Caco-2 (cell line): ENCODE data around the gene BRD7. TPM values are rescaled to one million over a fixed set of nuclear protein-coding genes. Genes with fewer than 3 reads are reported as not detected.
A peak's percentile ranks its signal among the peaks of the same experiment; 100 is the strongest.

Source experiments
- BruUV-seq: library from RNA; stranded (reverse); fragments of 400-500 nt; replicated peaks from 2 replicates; lab custom pipeline; 2021; lab: Mats Ljungman, UMichigan
- CTCF ChIA-PET: fragments of 300-600 bp; sonication (Branson Sonifier 250); formaldehyde crosslinking; loops from one replicate; lab custom pipeline; 2022; ENCODE audit warnings: antibody characterized with exemption; lab: Charles Lee
- POLR2A ChIA-PET: fragments of 300-600 bp; sonication (Branson Sonifier 250); formaldehyde crosslinking; loops from one replicate; lab custom pipeline; 2022; ENCODE audit warnings: antibody characterized with exemption; lab: Charles Lee
- DNase-seq, 2 experiments: peaks; one replicate each; pipeline versions ENCODE4 v3.0.0 to v3.0.0-alpha.2; 2020 to 2022
- H3K27me3 ChIP-seq: replicated peaks from 2 replicates; pipeline ENCODE4 v1.6.0; 2011; ENCODE audit warnings: low read length; ENCODE audit not compliant: control insufficient read depth, insufficient read depth
- H3K36me3 ChIP-seq: 2 replicates; pipeline ENCODE4 v1.5.1; 2011; ENCODE audit warnings: low read length; ENCODE audit not compliant: control insufficient read depth, insufficient read depth
- H3K4me1 ChIP-seq: fragments of 250-450 bp; sonication (Bioruptor Pico); 2 replicates; pipeline ENCODE4 v1.5.1; 2020; ENCODE audit warnings: mild to moderate bottlenecking
- H3K4me3 ChIP-seq: 2 replicates; pipeline ENCODE4 v1.5.1; 2011; ENCODE audit warnings: low read depth, mild to moderate bottlenecking, control low read depth, low read length
- H3K9me3 ChIP-seq: fragments of 250-450 bp; sonication (Bioruptor Pico); 2 replicates; pipeline ENCODE4 v1.5.1; 2020; ENCODE audit warnings: mild to moderate bottlenecking, moderate library complexity
- H3K27ac Mint-ChIP-seq: one replicate; pipeline ENCODE4 v1.8.0; 2022; ENCODE audit warnings: mixed read lengths; ENCODE audit not compliant: unreplicated experiment
- H3K27me3 Mint-ChIP-seq: one replicate; pipeline ENCODE4 v1.8.0; 2022; ENCODE audit warnings: mixed read lengths; ENCODE audit not compliant: insufficient read depth, unreplicated experiment
- H3K36me3 Mint-ChIP-seq: one replicate; pipeline ENCODE4 v1.8.0; 2022; ENCODE audit warnings: mild to moderate bottlenecking, mixed read lengths; ENCODE audit not compliant: insufficient read depth, unreplicated experiment
- H3K4me1 Mint-ChIP-seq: one replicate; pipeline ENCODE4 v1.8.0; 2022; ENCODE audit warnings: low read depth, mixed read lengths; ENCODE audit not compliant: unreplicated experiment
- H3K4me3 Mint-ChIP-seq: one replicate; pipeline ENCODE4 v1.8.0; 2022; ENCODE audit warnings: mild to moderate bottlenecking, moderate library complexity, mixed read lengths; ENCODE audit not compliant: unreplicated experiment
- H3K9me3 Mint-ChIP-seq: one replicate; pipeline ENCODE4 v1.8.0; 2022; ENCODE audit warnings: mixed read lengths; ENCODE audit not compliant: unreplicated experiment
- CTCF ChIP-seq, 2 experiments: fragments of 200-600 bp in 1 of 2; IDR thresholded peaks; 1 replicate in 1 of 2; 2 replicates in 1 of 2; pipeline versions ENCODE4 v1.5.1 to v1.8.0; 2011 to 2022; ENCODE audit warnings: antibody characterized with exemption in 1 of 2, control low read depth in 1 of 2, inconsistent platforms in 1 of 2, low read depth in 1 of 2, low read length in 1 of 2, mild to moderate bottlenecking in 1 of 2, moderate library complexity in 1 of 2; ENCODE audit not compliant: insufficient read depth in 1 of 2, severe bottlenecking in 1 of 2, unreplicated experiment in 1 of 2
- intact Hi-C: fragments of 100-400 bp; cut with micrococcal nuclease; formaldehyde crosslinking; loops from one replicate; pipeline ENCODE4 v1.10.0; 2022; ENCODE audit not compliant: unreplicated experiment
- total RNA-seq: library from RNA; stranded (reverse); gene quantifications from 2 replicates; pipeline ENCODE4 v1.2.3, GENCODE V29; 2022

BRD7 gene
- total RNA-seq, 1 experiment from 2014 or later = 170 TPM

DNA sequence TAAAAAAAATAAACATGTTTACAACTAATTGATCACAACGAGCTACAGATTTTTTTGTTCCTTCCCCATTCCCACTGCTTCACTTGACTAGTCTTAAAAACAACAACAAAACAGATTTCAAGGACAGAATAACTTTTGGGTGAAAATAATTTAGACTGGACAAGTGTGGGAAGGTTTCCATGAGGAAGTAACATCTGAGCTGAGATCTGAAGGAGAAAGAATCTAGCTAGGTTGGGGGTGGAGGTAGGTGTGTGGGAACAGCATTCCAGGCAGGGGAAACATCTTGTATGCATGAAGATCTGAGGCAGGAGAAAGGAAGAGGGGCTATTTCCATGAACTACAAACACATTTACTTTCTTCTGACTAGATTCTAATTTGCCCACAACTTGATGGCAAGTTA lies 9.2 kb downstream of the BRD7 start:
- ChIA-PET POLR2A (no interaction called here), CTCF (interaction anchor here (1.0 to 1.7 kb wide), 3 partner anchors 10 to 306 kb away, joined by 3 to 7 read pairs (median 4); partner anchors contain the start of gene BRD7)
- H3K9me3 Mint-ChIP-seq = peaks cover 10% of the 10 kb centered on the region
- H3K36me3 Mint-ChIP-seq = peaks cover 69% of the 10 kb centered on the region
- H3K4me3 Mint-ChIP-seq = no peak overlapping the region
- no peak for TF ChIP-seq CTCF (IDR thresholded peaks at IDR 0.05; ENCODE audit: insufficient read depth in 1 of 2, low read depth in 1 of 2, low read length in 1 of 2, severe bottlenecking in 1 of 2, unreplicated experiment in 1 of 2)
- no peak for DNase-seq
- peaks cover 10% of the 10 kb centered on the region; the same call in 1 of the 2 replicates for H3K9me3 ChIP-seq
- H3K36me3 ChIP-seq = peaks cover 2% of the 10 kb centered on the region; the same call in 1 of the 2 replicates
- no peaks in the 10 kb centered on the region for H3K4me1 ChIP-seq
- BruUV-seq = no TSS peak
- intact Hi-C loops = no loop called here
- peaks cover 3% of the 10 kb centered on the region for H3K4me1 Mint-ChIP-seq
- H3K27ac Mint-ChIP-seq = no peak overlapping the region
- H3K27me3 Mint-ChIP-seq = no peaks in the 10 kb centered on the region
- no peaks in the 10 kb centered on the region for H3K27me3 ChIP-seq
- no peak overlapping the region for H3K4me3 ChIP-seq

- peak; percentile 60 to 72 for TF ChIP-seq CTCF (IDR thresholded peaks at IDR 0.05; ENCODE audit: insufficient read depth in 1 of 2, low read depth in 1 of 2, low read length in 1 of 2, severe bottlenecking in 1 of 2, unreplicated experiment in 1 of 2)
- H3K27me3 Mint-ChIP-seq = no peaks in the 10 kb centered on the region
- Histone ChIP-seq H3K36me3 (peaks cover 2% of the 10 kb centered on the region), H3K4me1 (no peaks in the 10 kb centered on the region), H3K4me3 (no peak overlapping the region), H3K27me3 (no peaks in the 10 kb centered on the region), H3K9me3 (peaks cover 10% of the 10 kb centered on the region; the same call in 1 of the 2 replicates)
- ChIA-PET CTCF (interaction anchor here (0.6 to 1.6 kb wide), 13 partner anchors 12 to 452 kb away, joined by 3 to 12 read pairs (median 5); partner anchors contain the start of genes CNEP1R1 and CYLD), POLR2A (no interaction called here)
- DNase-seq = no peak
- H3K27ac Mint-ChIP-seq = no peak overlapping the region
- peaks cover 81% of the 10 kb centered on the region for H3K36me3 Mint-ChIP-seq
- BruUV-seq = no TSS peak
- H3K4me1 Mint-ChIP-seq = no peaks in the 10 kb centered on the region
- no peak overlapping the region for H3K4me3 Mint-ChIP-seq
- peaks cover 10% of the 10 kb centered on the region for H3K9me3 Mint-ChIP-seq
- intact Hi-C loops = loop anchor here (1.0 kb wide), 1 partner anchor 141 kb away; no protein-coding TSS in a partner anchor
Measured at GRCh38 chr16:50354629-50355456, 13.9 kb downstream of the BRD7 start.

GRCh38 chr16:50354082-50354481 lies 14.7 kb downstream of the BRD7 start:
- H3K27ac Mint-ChIP-seq = no peak overlapping the region
- no peak overlapping the region for H3K4me3 Mint-ChIP-seq
- H3K27me3 Mint-ChIP-seq = no peaks in the 10 kb centered on the region
- peaks cover 84% of the 10 kb centered on the region for H3K36me3 Mint-ChIP-seq
- no peaks in the 10 kb centered on the region for H3K4me1 Mint-ChIP-seq
- Histone ChIP-seq H3K4me3 (no peak overlapping the region), H3K9me3 (peaks cover 10% of the 10 kb centered on the region; the same call in 1 of the 2 replicates), H3K4me1 (no peaks in the 10 kb centered on the region), H3K27me3 (no peaks in the 10 kb centered on the region), H3K36me3 (peaks cover 2% of the 10 kb centered on the region)
- peaks cover 17% of the 10 kb centered on the region for H3K9me3 Mint-ChIP-seq
- BruUV-seq = no TSS peak
- intact Hi-C loops = no loop called here
- CTCF ChIA-PET = interaction anchor here (1.1 to 1.6 kb wide), 7 partner anchors 13 to 452 kb away, joined by 4 to 12 read pairs (median 6); partner anchors contain the start of gene CNEP1R1
- DNase-seq = no peak
- no peak for TF ChIP-seq CTCF (IDR thresholded peaks at IDR 0.05; ENCODE audit: insufficient read depth in 1 of 2, low read depth in 1 of 2, low read length in 1 of 2, severe bottlenecking in 1 of 2, unreplicated experiment in 1 of 2)
- POLR2A ChIA-PET = no interaction called here
